Stimulated activated CD4-positive, alpha-beta T cell treated with anti-CD3 and anti-CD28 coated beads, Interleukin-1b, Interleukin-23, amount 100 ng/mL, for 24 hours (primary cell): ENCODE results near the gene MAD1L1.
"Not testable (repeated sequence)": the region's sequence is repeated elsewhere in the genome, so short reads cannot be mapped to it uniquely, and the experiment has no call there.

Experiments
- DNase-seq, 4 experiments: peaks; one replicate each; pipeline ENCODE4 v3.0.0-alpha.2; 2020; ENCODE audit warnings: low read depth in 4 of 4, low spot score in 1 of 4

Gene MAD1L1

GRCh38 chr7:2070151-2070763, 162.5 kb downstream of the MAD1L1 start:
- DNase-seq, result no peak

GRCh38 chr7:2069472-2069860, 163.3 kb downstream of the MAD1L1 start:
- DNase-seq, result no peak

- DNase-seq, result no peak
Measured at GRCh38 chr7:2068693-2069471, 163.9 kb downstream of the MAD1L1 start.

- DNase-seq, result no peak
Measured at GRCh38 chr7:2066251-2066919, 166.4 kb downstream of the MAD1L1 start.

- DNase-seq, result no peak
Measured at GRCh38 chr7:2065528-2065927, 167.2 kb downstream of the MAD1L1 start.

GRCh38 chr7:2063563-2064260, 169.0 kb downstream of the MAD1L1 start:
- no peak for DNase-seq

GRCh38 chr7:2062648-2063047, 170.1 kb downstream of the MAD1L1 start:
- DNase-seq, result no peak

- no peak for DNase-seq
Measured at GRCh38 chr7:2060701-2061100, 172.0 kb downstream of the MAD1L1 start.

- no peak for DNase-seq
Measured at GRCh38 chr7:2059964-2060700, 172.6 kb downstream of the MAD1L1 start.

- DNase-seq, result not testable (repeated sequence)
Measured at GRCh38 chr7:2058246-2058645, 174.5 kb downstream of the MAD1L1 start.

GRCh38 chr7:2055956-2056355, 176.8 kb downstream of the MAD1L1 start:
- DNase-seq, result no peak

- no peak for DNase-seq
Measured at GRCh38 chr7:2054927-2055326, 177.8 kb downstream of the MAD1L1 start.

GRCh38 chr7:2053395-2053794, 179.3 kb downstream of the MAD1L1 start:
- no peak for DNase-seq

- DNase-seq, result no peak
Measured at GRCh38 chr7:2052657-2053048, 180.1 kb downstream of the MAD1L1 start.

- DNase-seq, result no peak
Measured at GRCh38 chr7:2051707-2052656, 180.8 kb downstream of the MAD1L1 start.

- no peak for DNase-seq
Measured at GRCh38 chr7:2050511-2050866, 182.3 kb downstream of the MAD1L1 start.

- DNase-seq, result no peak
Measured at GRCh38 chr7:2049782-2050510, 182.8 kb downstream of the MAD1L1 start.

- no peak for DNase-seq
Measured at GRCh38 chr7:2049111-2049781, 183.5 kb downstream of the MAD1L1 start.

- DNase-seq, result no peak
Measured at GRCh38 chr7:2048531-2048930, 184.2 kb downstream of the MAD1L1 start.
